Loucy (cell line): ENCODE measurements around the gene NRXN3.
A peak's percentile ranks its signal among the peaks of the same experiment; 100 is the strongest.

Experiments
- H2AFZ ChIP-seq: fragments of 200-600 bp; sonication (generic); 2 replicates; pipeline ENCODE4 v1.6.0; 2016; ENCODE audit warnings: antibody characterized with exemption, mild to moderate bottlenecking, low read length, moderate library complexity
- H3F3A ChIP-seq: fragments of 200-600 bp; 2 replicates; pipeline ENCODE4 v1.6.0; 2016; ENCODE audit warnings: antibody characterized with exemption, low read depth, mild to moderate bottlenecking
- H3K27me3 ChIP-seq: fragments of 200-600 bp; sonication (generic); 2 replicates; pipeline ENCODE4 v1.6.1; 2014; ENCODE audit warnings: low read length, mild to moderate bottlenecking; ENCODE audit not compliant: insufficient read depth, poor library complexity, severe bottlenecking
- H3K36me3 ChIP-seq: fragments of 200-600 bp; sonication (generic); 2 replicates; pipeline ENCODE4 v1.6.1; 2016; ENCODE audit warnings: low read length; ENCODE audit not compliant: insufficient read depth
- H3K4me1 ChIP-seq: fragments of 200-600 bp; sonication (generic); 2 replicates; pipeline ENCODE4 v1.5.1; 2014; ENCODE audit warnings: low read length, mild to moderate bottlenecking; ENCODE audit not compliant: insufficient read depth, poor library complexity, severe bottlenecking
- H3K4me2 ChIP-seq: fragments of 200-600 bp; sonication (generic); 2 replicates; pipeline ENCODE4 v1.6.0; 2014; ENCODE audit warnings: antibody characterized with exemption, low read length, low read depth, mild to moderate bottlenecking; ENCODE audit not compliant: poor library complexity, severe bottlenecking
- H3K4me3 ChIP-seq: fragments of 200-600 bp; sonication (generic); 2 replicates; pipeline ENCODE4 v1.5.1; 2014; ENCODE audit warnings: low read length, mild to moderate bottlenecking, mixed read lengths; ENCODE audit not compliant: poor library complexity, severe bottlenecking
- H3K79me2 ChIP-seq: fragments of 200-600 bp; sonication (generic); 2 replicates; pipeline ENCODE4 v1.6.1; 2014; ENCODE audit warnings: low read length; ENCODE audit not compliant: insufficient read depth
- H3K9ac ChIP-seq: fragments of 200-600 bp; sonication (generic); 2 replicates; pipeline ENCODE4 v1.6.0; 2014; ENCODE audit warnings: mild to moderate bottlenecking, low read depth, low read length, moderate library complexity; ENCODE audit not compliant: poor library complexity, severe bottlenecking
- H3K9me2 ChIP-seq: fragments of 200-600 bp; sonication (generic); replicated peaks from 2 replicates; pipeline ENCODE4 v1.6.1; 2016; ENCODE audit warnings: low read depth, low read length, mixed read lengths
- H3K9me3 ChIP-seq: fragments of 200-600 bp; sonication (generic); 2 replicates; pipeline ENCODE4 v1.6.1; 2014; ENCODE audit warnings: mild to moderate bottlenecking, antibody characterized with exemption, low read length, low read depth; ENCODE audit not compliant: insufficient read depth
- H4K20me1 ChIP-seq: fragments of 200-600 bp; sonication (generic); 2 replicates; pipeline ENCODE4 v1.6.0; 2014; ENCODE audit warnings: antibody characterized with exemption, low read length, mild to moderate bottlenecking; ENCODE audit not compliant: insufficient read depth, poor library complexity, severe bottlenecking
- EZH2phosphoT487 ChIP-seq: fragments of 200-600 bp; IDR thresholded peaks from 2 replicates; pipeline ENCODE4 v1.6.1; 2018; ENCODE audit warnings: antibody characterized with exemption, mild to moderate bottlenecking, moderate library complexity, borderline replicate concordance
- TF ChIP-seq, protein P1 (sequence below): fragments of 200-600 bp; sonication (generic); conservative IDR thresholded peaks from 2 replicates; pipeline ENCODE4 v1.5.1; 2014; ENCODE audit warnings: mild to moderate bottlenecking, antibody characterized with exemption, low read length

The NRXN3 gene

DNA sequence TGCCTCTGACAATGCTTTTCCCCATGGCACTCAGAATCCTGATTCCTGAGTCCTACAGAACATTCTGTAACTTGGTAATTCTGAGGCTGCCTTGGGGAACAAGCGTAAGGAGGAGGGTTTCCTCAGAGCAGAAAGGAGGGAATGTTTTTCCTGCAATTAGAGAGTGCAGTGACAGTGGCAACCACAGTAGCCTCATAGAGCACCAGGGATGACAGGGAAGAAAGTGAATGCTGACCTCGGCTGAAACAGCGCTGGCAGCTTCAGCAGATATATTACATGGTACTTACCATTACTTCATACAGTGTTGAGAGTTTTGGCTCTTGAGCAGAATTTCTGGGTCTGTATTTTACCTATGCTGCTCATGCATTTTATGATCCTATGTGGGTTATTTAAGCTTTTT lies 757.1 kb downstream of the NRXN3 start:
- Histone ChIP-seq H3K9me3 (no peaks in the 10 kb centered on the region), H3F3A (no peaks in the 10 kb centered on the region), H3K36me3 (no peaks in the 10 kb centered on the region), H2AFZ (no peak overlapping the region), H3K4me3 (no peak overlapping the region), H3K9ac (no peak overlapping the region), H3K4me1 (no peaks in the 10 kb centered on the region), H3K27me3 (no peaks in the 10 kb centered on the region), H3K79me2 (no peaks in the 10 kb centered on the region), H3K9me2 (no peaks in the 10 kb centered on the region), H3K4me2 (no peak overlapping the region), H4K20me1 (no peaks in the 10 kb centered on the region)
- no peak for TF ChIP-seq EZH2phosphoT487
- TF ChIP-seq, protein P1, sequence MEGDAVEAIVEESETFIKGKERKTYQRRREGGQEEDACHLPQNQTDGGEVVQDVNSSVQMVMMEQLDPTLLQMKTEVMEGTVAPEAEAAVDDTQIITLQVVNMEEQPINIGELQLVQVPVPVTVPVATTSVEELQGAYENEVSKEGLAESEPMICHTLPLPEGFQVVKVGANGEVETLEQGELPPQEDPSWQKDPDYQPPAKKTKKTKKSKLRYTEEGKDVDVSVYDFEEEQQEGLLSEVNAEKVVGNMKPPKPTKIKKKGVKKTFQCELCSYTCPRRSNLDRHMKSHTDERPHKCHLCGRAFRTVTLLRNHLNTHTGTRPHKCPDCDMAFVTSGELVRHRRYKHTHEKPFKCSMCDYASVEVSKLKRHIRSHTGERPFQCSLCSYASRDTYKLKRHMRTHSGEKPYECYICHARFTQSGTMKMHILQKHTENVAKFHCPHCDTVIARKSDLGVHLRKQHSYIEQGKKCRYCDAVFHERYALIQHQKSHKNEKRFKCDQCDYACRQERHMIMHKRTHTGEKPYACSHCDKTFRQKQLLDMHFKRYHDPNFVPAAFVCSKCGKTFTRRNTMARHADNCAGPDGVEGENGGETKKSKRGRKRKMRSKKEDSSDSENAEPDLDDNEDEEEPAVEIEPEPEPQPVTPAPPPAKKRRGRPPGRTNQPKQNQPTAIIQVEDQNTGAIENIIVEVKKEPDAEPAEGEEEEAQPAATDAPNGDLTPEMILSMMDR, result no peak

DNA sequence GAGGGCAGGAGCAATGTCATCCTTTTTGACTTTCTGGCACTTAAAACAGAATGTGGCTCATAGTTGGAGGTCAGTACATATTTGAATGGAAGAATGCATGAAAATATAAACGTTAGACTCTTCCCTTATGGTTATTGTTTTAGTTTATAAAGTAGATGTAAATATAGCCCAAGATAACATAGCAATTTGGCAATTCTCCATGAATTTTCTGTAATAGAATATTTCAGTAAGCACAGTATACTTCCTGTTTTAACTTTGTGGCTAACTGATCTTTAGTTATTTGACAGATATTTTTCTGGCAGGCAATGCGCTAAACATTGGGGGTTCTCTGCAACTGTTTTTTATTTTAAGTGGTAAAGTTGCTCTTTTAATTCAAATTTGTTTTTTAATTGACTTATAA lies 763.0 kb downstream of the NRXN3 start:
- Histone ChIP-seq H2AFZ (no peak overlapping the region), H3F3A (no peaks in the 10 kb centered on the region), H3K79me2 (no peaks in the 10 kb centered on the region), H3K27me3 (no peaks in the 10 kb centered on the region), H3K9me3 (no peaks in the 10 kb centered on the region), H3K4me1 (no peaks in the 10 kb centered on the region), H4K20me1 (no peaks in the 10 kb centered on the region), H3K4me2 (no peak overlapping the region), H3K4me3 (no peak overlapping the region), H3K9me2 (no peaks in the 10 kb centered on the region), H3K36me3 (no peaks in the 10 kb centered on the region), H3K9ac (no peak overlapping the region)
- no peak for TF ChIP-seq EZH2phosphoT487
- TF ChIP-seq, protein P1, result no peak

DNA sequence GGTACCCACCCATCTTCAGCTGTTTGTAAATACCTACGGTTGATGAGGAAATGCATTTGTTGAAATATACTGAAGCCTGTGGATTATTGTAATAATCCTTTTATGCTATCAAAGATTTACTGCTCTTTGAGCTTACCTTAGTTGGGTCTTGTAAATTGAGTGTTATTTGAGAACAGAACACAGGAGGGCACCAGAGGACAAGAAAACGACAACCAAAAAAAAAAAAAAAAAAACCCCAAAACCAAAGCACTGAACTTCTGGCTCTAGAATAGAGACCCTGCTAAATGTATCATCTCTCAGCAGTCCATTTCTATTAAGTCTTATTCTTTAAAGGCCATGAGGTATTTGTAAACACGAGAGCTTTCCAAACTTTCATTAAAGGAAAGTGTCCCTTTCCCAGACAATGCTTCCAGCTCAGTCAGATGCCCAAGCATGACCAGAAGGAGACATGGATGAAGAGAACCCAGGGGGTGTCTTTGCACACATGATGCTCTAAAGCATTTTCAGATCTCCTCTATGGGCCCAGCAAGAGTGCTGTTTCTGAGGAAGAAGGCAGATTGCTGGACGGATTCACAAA lies 763.9 kb downstream of the NRXN3 start:
- no peaks in the 10 kb centered on the region for H3K4me1 ChIP-seq
- no peak overlapping the region for H3K4me3 ChIP-seq
- H3K27me3 ChIP-seq, result no peaks in the 10 kb centered on the region
- no peaks in the 10 kb centered on the region for H3K36me3 ChIP-seq
- no peaks in the 10 kb centered on the region for H3F3A ChIP-seq
- no peak overlapping the region for H3K4me2 ChIP-seq
- no peak overlapping the region for H2AFZ ChIP-seq
- no peaks in the 10 kb centered on the region for H3K9me3 ChIP-seq
- H3K79me2 ChIP-seq, result no peaks in the 10 kb centered on the region
- H3K9ac ChIP-seq, result no peak overlapping the region
- H3K9me2 ChIP-seq, result no peaks in the 10 kb centered on the region
- no peaks in the 10 kb centered on the region for H4K20me1 ChIP-seq
- TF ChIP-seq, protein P1, result peak; percentile 70
- no peak for TF ChIP-seq EZH2phosphoT487
